Amygdala (tissue), 56 donors: Measurements from ENCODE around the gene KRT78.

Experiments used
- DNase-seq, 56 donors: peaks; one replicate each; lab custom pipeline; 2025; lab: John Stamatoyannopoulos, UW

Gene KRT78

DNA sequence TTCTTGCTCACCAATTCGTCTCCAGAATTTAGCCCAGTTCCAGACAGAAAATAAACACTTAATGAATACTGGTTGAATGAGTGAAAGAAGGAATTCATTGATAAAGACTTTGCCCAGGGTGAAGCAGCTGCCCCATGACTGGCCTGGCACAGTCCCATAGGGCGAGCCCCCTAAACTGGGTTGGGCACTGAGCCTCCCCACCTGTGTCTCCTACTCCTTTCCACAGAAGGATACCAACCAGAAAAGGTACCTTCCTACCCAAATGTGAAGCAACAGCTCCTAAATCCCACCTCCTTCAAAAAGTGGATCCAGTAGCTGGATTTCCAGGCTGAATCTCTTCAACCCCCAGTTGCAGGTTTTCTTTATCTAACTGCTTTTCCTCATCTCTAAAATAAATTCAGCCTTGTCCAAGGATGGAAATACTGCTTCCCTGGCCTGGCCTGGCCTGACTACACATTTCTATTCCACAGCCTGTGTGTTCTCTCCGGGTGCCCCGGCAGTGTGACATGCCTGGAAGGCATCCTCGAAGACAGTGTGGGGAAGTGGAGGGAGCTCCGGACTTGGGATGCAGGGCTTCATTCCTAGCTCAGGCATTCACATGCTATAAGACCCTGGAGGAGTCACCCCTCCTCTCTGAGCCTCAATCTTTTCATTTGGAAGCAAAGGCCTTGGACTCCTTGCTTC is 60.5 kb downstream of the KRT78 start:
- DNase-seq, result no peak
